H1 (cell line): Measurements from ENCODE around the gene KCNJ10. TPM values are rescaled to one million over a fixed set of nuclear protein-coding genes. Genes with fewer than 3 reads are reported as not detected.

Experiments
- CTBP2 ChIP-seq: IDR thresholded peaks from 2 replicates; pipeline ENCODE4 v1.7.0; 2011; ENCODE audit warnings: borderline replicate concordance, mild to moderate bottlenecking, moderate library complexity, mixed read lengths, low read length; ENCODE audit not compliant: insufficient read depth, insufficient read length
- polyA plus RNA-seq, 7 experiments: library from polyadenylated mRNA; depleted of rRNA in 3 of 7; stranded (reverse) in 5 of 7; unstranded in 2 of 7; fragments of >200 nt in 5 of 7; fragments of 200-250 nt in 2 of 7; gene quantifications; 1 replicate in 5 of 7; 2 replicates in 1 of 7; 4 replicates in 1 of 7; pipeline versions ENCODE4 v1.2.1 to v1.2.3, GENCODE V29; 2011 to 2013; ENCODE audit warnings: missing spikeins in 2 of 7, mixed read lengths in 2 of 7
- total RNA-seq: library from RNA; stranded (reverse); fragmentation: NEBNext Ultra II Directional; extraction: Animal tissue kit (Norgen Biotek cat#: 25700); gene quantifications from 2 replicates; pipeline ENCODE4 v1.2.1, GENCODE V29; 2021

The KCNJ10 gene
- total and polyA plus RNA-seq, 2 of the 8 experiments (the other 6 are each of a cell fraction or from before 2014, with no cell fraction given) = 1.7 to 2.4 TPM

DNA sequence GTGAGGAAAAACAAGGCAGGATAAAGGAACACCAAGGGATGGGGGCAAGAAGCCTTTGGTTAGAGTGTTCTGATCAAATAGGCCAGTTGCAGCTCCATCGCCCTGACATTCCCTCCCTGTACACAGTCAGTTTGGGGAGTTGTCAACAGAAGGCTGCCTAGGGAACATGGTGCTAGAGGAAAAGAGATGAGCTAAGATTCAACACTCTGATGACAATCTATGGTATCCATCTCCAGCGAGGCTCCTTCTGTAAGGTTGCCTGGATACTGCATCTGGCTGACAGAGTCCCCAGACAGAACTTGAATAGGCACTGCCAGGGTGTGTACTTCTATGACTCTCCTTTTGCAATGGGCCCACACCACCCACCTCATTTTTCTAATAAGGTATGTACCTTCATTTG, 104.7 kb downstream of the KCNJ10 start (continued):
- no peak for TF ChIP-seq CTBP2
- TF ChIP-seq, all 59 proteins: peak for 0
